IPS DF 6.9 (cell line): Measurements from ENCODE around the gene CREBL2.
"Not testable (repeated sequence)": the region's sequence is repeated elsewhere in the genome, so short reads cannot be mapped to it uniquely, and the experiment has no call there.

ENCODE experiments used
- DNase-seq: peaks from one replicate; pipeline ENCODE4 v3.0.0-alpha.2; 2013; ENCODE audit warnings: low read depth, low spot score
- H3K27ac ChIP-seq: one replicate; pipeline ENCODE4 v1.5.1; 2013; ENCODE audit warnings: low read length, control low read depth
- H3K27me3 ChIP-seq: 2 replicates; pipeline ENCODE4 v1.6.1; 2013; ENCODE audit warnings: mild to moderate bottlenecking, low read length; ENCODE audit not compliant: control insufficient read depth, insufficient read depth
- H3K36me3 ChIP-seq: 2 replicates; pipeline ENCODE4 v1.6.1; 2013; ENCODE audit warnings: low read length; ENCODE audit not compliant: control insufficient read depth, insufficient read depth
- H3K4me1 ChIP-seq: 2 replicates; pipeline ENCODE4 v1.6.1; 2013; ENCODE audit warnings: low read length; ENCODE audit not compliant: control insufficient read depth, insufficient read depth
- H3K4me3 ChIP-seq: 2 replicates; pipeline ENCODE4 v1.5.1; 2013; ENCODE audit warnings: mild to moderate bottlenecking, low read length
- H3K9me3 ChIP-seq: 2 replicates; pipeline ENCODE4 v1.6.1; 2013; ENCODE audit warnings: low read length, inconsistent platforms; ENCODE audit not compliant: control insufficient read depth, insufficient read depth
- WGBS: extraction: QIAGEN DNeasy Blood & Tissue Kit; methylation state at CpG from one replicate; pipeline ENCODE4 v1.1.7; 2013; ENCODE audit warnings: mixed read lengths, missing lambda C conversion rate; ENCODE audit not compliant: insufficient read length, insufficient coverage; 5-methylcytosine and 5-hydroxymethylcytosine counted together

Gene CREBL2

DNA sequence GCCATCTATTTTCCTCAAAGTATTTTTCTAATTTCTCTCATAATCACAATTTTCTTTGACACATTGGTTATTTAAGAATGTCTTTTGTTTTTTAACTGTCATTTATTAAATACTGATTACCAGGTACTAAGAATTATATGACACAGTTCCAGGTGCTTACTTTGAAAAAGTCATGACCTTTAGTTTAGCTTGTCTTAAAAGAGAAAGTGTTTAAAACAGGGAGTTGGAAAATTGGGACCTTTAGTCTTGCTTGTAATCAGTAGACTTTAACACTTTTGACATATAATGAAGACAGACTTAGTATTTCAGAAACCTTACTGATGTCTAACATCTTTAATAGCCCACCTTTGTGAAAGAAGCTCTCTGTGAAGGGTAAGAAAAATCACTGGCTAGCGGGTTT, 19.2 kb downstream of the CREBL2 start:
- Histone ChIP-seq H3K27ac (no peak overlapping the region), H3K4me1 (no peaks in the 10 kb centered on the region), H3K27me3 (no peaks in the 10 kb centered on the region), H3K4me3 (no peak overlapping the region), H3K36me3 (no peaks in the 10 kb centered on the region), H3K9me3 (no peaks in the 10 kb centered on the region)
- no CpG with 5 or more reads among the region's 1 CpG for WGBS
- no peak for DNase-seq

DNA sequence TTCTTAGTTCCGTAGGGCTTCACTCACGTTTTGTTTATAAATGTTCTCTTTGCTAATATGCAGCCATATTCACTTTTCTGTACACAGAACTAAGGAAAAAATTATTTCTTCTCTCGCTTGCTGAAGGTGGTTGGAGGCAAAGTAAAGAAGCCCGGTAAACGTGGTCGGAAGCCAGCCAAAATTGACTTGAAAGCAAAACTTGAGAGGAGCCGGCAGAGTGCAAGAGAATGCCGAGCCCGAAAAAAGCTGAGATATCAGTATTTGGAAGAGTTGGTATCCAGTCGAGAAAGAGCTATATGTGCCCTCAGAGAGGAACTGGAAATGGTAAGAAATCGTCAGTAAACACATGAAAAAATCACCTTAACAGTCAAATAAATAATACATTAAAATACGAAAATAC, 24.0 kb downstream of the CREBL2 start:
- WGBS = no CpG with 5 or more reads among the region's 12 CpGs
- Histone ChIP-seq H3K27ac (no peak overlapping the region), H3K4me1 (no peaks in the 10 kb centered on the region), H3K4me3 (no peak overlapping the region), H3K27me3 (no peaks in the 10 kb centered on the region), H3K36me3 (no peaks in the 10 kb centered on the region), H3K9me3 (no peaks in the 10 kb centered on the region)
- no peak for DNase-seq

DNA sequence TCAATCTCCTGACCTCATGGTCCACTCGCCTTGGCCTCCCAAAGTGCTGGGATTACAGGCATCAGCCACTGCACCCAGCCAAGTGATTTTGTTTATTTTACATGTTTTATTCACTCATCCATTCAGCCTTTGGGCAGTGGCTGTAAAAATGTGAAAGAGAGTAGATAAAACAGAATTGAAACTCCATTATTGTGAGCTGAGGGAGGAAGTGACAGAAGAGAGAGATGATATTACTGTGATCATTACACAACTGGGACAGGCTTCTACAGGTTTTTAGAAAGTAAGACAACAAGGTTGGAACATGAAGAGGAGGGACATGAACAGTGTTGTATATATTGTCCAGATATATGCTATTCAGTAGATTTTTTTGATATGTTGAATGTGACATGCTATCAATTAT, 25.0 kb downstream of the CREBL2 start:
- Histone ChIP-seq H3K27me3 (no peaks in the 10 kb centered on the region), H3K4me3 (no peak overlapping the region), H3K4me1 (no peaks in the 10 kb centered on the region), H3K27ac (no peak overlapping the region), H3K36me3 (no peaks in the 10 kb centered on the region), H3K9me3 (no peaks in the 10 kb centered on the region)
- no CpG with 5 or more reads among the region's 1 CpG for WGBS
- no peak for DNase-seq

DNA sequence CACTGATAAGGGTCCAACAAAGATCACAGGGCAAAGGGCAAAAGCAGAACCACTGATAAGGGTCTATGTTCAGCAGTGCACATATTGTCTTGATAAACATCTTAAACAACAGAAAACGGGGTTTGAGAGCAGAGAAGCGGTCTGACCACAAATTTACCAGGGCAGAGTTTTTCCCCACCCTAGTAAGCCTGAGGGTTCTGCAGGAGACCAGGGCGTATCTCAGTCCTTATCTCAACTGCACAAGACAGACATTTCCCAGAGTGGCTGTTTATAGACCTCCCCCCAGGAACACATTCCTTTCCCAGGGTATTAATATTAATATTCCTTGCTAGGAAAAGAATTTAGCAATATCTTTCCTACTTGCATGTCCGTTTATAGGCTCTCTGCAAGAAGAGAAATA, 28.3 kb downstream of the CREBL2 start:
- not testable (repeated sequence) for H3K36me3 ChIP-seq, DNase-seq, H3K9me3 ChIP-seq, H3K27me3 ChIP-seq, H3K4me1 ChIP-seq, H3K4me3 ChIP-seq, H3K27ac ChIP-seq
- WGBS = no CpG with 5 or more reads among the region's 4 CpGs

DNA sequence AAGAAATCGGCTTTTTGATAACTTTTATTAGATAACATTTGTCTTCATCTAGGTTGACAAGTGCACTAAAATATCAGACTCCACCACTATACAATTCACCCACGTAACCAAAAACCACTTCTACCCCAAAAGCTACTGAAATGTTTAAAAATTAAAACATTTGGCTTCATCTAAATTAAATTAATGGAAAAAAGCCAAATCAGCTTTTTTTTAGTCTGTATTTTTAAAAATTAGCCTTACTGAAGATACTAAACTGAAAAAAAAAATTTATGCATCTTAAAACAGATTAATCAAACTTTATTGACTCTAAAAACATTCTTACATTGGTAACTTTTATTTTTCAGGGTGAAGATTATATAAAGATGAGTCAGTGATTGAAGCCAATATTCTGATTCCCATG, 30.0 kb downstream of the CREBL2 start:
- Histone ChIP-seq H3K4me1 (no peaks in the 10 kb centered on the region; the same call in 1 of the 2 replicates), H3K27me3 (no peaks in the 10 kb centered on the region), H3K27ac (no peak overlapping the region), H3K9me3 (no peaks in the 10 kb centered on the region), H3K4me3 (no peak overlapping the region), H3K36me3 (0 out of 2 replicates have a peak, but pooled peaks cover 2% of the 10 kb centered on the region)
- DNase-seq = no peak
- 100% methylated on average over 1 of the region's 2 CpGs for WGBS

DNA sequence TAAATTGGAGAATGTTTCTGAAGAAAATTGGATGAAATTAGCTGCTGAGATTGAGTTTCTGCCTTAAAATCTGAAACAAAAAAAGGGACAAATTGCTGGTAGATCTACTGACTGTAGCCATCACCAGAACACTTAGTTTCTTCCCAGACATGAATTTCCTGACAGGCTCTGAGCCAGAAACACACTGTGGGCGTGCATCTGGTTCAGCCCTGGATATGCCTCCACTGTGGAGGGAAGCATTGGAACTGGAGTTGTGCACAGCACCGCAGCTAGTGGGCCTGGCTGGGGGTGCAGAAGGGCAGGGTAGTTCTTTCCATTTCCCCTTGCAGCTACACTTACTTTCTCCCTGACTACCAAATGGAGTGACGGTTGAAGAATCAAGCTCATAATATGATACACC, 31.2 kb downstream of the CREBL2 start:
- no peak for DNase-seq
- no CpG with 5 or more reads among the region's 3 CpGs for WGBS

DNA sequence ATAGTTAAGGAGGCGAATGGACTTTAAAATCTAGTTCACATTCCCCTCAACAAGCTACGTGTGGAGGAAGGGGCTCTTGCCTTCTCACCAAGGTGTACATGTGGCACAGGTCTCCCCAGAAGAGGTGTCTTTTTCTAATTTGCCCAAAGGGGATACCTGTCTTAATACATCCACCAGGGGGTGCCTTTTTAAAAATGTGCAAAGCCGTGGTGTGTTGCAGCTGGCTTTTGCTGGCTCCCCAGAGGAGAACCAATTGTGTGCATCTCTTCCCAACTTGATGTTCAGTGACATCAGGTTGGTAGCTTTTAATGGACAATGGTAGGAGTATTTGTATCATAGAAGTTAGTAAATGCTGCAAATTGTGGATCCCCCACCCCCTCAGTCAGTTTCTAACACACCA, 33.8 kb downstream of the CREBL2 start:
- no peak overlapping the region for H3K4me3 ChIP-seq
- no peak overlapping the region for H3K27ac ChIP-seq
- no peaks in the 10 kb centered on the region for H3K27me3 ChIP-seq
- no peaks in the 10 kb centered on the region; the same call in 1 of the 2 replicates for H3K4me1 ChIP-seq
- no peak for DNase-seq
- peaks cover 2% of the 10 kb centered on the region for H3K9me3 ChIP-seq
- WGBS = no CpG with 5 or more reads among the region's 3 CpGs
- H3K36me3 ChIP-seq = 0 out of 2 replicates have a peak, but pooled peaks cover 2% of the 10 kb centered on the region

More for the DNA sequence above, 31.2 kb downstream of the CREBL2 start:
- Histone ChIP-seq H3K27me3 (no peaks in the 10 kb centered on the region), H3K9me3 (no peaks in the 10 kb centered on the region; the same call in 1 of the 2 replicates), H3K27ac (no peak overlapping the region), H3K36me3 (0 out of 2 replicates have a peak, but pooled peaks cover 2% of the 10 kb centered on the region), H3K4me1 (no peaks in the 10 kb centered on the region; the same call in 1 of the 2 replicates), H3K4me3 (no peak overlapping the region)

DNA sequence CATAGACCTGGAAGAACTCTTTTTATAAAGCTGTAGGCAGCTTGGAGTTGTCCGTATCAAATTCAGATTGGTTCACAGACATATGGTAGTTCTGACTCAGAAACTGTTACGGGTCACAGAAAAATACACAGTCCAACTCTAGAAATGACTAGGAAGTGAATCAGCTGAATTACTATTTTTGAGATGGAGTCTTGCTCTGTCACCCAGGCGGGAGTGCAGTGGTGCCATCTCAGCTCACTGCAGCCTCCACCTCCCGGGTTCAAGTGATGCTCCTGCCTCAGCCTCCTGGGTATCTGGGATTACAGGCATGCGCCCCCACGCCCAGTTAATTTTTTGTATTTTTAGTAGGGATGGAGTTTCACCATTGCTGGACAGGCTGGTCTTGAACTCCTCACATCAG, 34.3 kb downstream of the CREBL2 start:
- not testable (repeated sequence) for H3K4me3 ChIP-seq, H3K4me1 ChIP-seq, H3K27ac ChIP-seq, H3K36me3 ChIP-seq, H3K9me3 ChIP-seq, H3K27me3 ChIP-seq, DNase-seq
- no CpG with 5 or more reads among the region's 6 CpGs for WGBS

DNA sequence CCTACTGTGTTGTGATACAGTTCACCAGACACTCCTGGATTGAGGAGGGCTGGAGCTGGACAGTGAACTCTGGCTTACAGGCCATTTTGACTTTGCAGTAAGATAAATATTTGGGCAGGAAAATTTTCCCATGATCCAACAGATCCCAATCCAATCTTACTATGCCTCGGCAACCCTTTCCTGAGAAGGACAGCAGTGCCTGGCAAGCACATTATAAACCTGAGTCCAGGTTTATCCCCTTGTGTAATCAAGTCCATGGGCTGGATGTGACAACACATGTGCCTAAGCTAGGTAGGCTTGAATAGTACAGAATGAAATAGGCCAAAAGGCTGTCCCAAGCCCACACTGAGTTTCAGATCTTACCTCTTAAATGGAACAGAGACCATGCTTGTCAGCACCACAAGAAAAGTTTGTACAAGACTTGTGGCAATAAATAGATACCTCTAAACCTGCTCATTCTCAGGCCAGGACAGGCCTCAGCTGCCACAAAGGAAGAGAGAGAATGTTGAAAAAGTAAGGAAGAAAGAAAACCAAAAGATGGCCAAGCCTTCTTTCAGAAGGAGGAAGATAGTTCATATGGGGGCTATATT, 34.9 kb downstream of the CREBL2 start:
- DNase-seq = no peak
- WGBS = no CpG with 5 or more reads among the region's 1 CpG
- Histone ChIP-seq H3K27ac (no peak overlapping the region), H3K4me3 (no peak overlapping the region), H3K9me3 (peaks cover 2% of the 10 kb centered on the region), H3K27me3 (no peaks in the 10 kb centered on the region), H3K36me3 (0 out of 2 replicates have a peak, but pooled peaks cover 2% of the 10 kb centered on the region), H3K4me1 (no peaks in the 10 kb centered on the region; the same call in 1 of the 2 replicates)

DNA sequence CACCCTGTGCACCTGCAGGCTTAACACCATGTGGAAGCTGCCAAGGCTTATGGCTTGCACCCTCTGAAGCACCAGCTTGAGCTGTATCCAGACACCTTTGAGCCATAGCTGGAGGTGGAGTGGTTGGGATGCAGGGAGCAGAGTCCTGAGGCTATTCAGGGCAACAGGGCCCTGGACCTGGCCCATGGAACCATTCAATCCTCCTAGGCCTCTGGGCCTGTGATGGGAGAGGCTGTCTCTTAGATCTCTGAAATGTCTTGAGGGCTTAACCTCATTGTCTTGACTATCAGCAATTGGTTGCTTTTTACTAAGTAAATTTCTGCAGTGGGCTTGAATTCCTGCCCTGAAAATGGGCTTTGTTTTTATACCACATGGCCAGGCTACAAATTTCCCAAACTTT, 36.6 kb downstream of the CREBL2 start:
- Histone ChIP-seq H3K27me3 (no peaks in the 10 kb centered on the region), H3K27ac (no peak overlapping the region), H3K36me3 (no peaks in the 10 kb centered on the region), H3K4me3 (no peak overlapping the region), H3K9me3 (peaks cover 2% of the 10 kb centered on the region), H3K4me1 (no peaks in the 10 kb centered on the region; the same call in 1 of the 2 replicates)
- DNase-seq = no peak

DNA sequence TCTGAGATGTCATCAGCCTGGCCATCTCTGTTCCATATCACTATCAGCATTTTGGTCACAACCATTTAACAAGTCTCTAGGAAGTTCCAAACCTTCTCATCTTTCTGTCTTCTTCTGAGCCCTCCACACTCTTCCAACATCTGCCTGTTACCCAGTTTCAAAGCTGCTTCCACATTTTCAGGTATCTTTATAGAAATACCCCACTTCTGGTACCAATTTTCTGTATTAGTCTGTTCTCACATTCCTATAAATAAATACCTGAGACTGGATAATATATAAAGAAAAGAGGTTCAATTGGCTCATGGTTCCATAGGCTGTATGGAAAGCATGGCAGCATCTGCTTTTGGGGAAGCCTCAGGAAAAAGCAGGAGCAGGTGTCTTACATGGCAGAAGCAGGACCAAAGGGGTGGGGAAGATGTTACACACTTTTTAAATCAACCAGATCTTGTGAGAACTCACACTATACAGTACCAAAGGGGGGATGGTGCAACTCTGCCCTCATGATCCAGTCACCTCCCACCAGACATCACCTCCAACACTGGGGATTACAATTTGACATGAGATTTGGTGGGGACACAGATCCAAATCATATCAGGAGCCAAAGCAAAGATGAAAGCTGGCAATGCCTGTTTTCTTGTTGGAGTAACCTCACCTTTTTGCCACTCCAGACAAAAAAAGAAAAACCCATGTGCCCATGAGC, 37.4 kb downstream of the CREBL2 start:
- H3K9me3 ChIP-seq = peaks cover 2% of the 10 kb centered on the region
- H3K36me3 ChIP-seq = no peaks in the 10 kb centered on the region
- H3K4me1 ChIP-seq = no peaks in the 10 kb centered on the region; the same call in 1 of the 2 replicates
- H3K27ac ChIP-seq = no peak overlapping the region
- no peak for DNase-seq
- H3K27me3 ChIP-seq = no peaks in the 10 kb centered on the region
- no peak overlapping the region for H3K4me3 ChIP-seq
